ENCODE results near the gene RASL11A. TPM values are rescaled to one million over a fixed set of nuclear protein-coding genes. Genes with fewer than 3 reads are reported as not detected.

Gene RASL11A
- total and polyA plus RNA-seq, 2 of the 8 experiments (the other 6 are each of a cell fraction or from before 2014, with no cell fraction given), result 2.9 to 6.8 TPM

DNA sequence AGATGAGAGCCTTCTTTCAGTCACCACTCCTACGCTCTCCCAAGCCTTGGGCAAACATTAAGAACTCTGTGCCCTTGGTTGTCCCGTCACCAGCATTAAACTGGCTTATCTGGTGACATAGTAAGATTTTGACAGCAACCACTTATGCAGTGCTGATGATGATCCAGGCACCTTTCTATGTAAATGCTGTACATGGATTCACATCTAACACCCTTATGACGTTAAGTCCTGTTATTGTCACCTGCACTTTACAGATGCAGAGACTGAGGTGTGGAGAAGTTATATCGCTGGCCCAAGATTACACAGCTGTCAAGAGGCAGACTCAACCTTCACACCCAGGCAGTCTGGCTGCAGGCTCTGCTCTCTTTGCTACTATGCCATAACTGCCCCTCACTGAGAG lies 25.0 kb downstream of the RASL11A start:
- no peak for FAIRE-seq
- POLR2A ChIA-PET (ENCODE audit: partially characterized antibody), result no interaction called here
- H3K36me3 ChIP-seq (ENCODE audit: control insufficient read depth in 2 of 4, insufficient read depth in 4 of 4, low read length in 3 of 4), result no peaks in the 10 kb centered on the region

More for the DNA sequence above, 25.0 kb downstream of the RASL11A start:
- Histone ChIP-seq H3K4me1 (replicated peaks in 1 of 4; ENCODE audit: control insufficient read depth in 3 of 4, insufficient read depth in 4 of 4, low read length in 3 of 4) (no peaks in the 10 kb centered on the region), H2BK5ac (ENCODE audit: low read depth, low read length) (no peak overlapping the region), H2AK5ac (ENCODE audit: low read depth, low read length) (no peak overlapping the region), H4K8ac (ENCODE audit: extremely low read depth, insufficient read depth, low read length) (no peak overlapping the region), H3K4me3 (ENCODE audit: extremely low read depth in 1 of 4, insufficient read depth in 2 of 4, low read depth in 3 of 4, low read length in 4 of 4) (no peak overlapping the region), H2BK15ac (ENCODE audit: low read length) (no peak overlapping the region), H3K27ac (ENCODE audit: low read depth, low read length) (no peak overlapping the region), H3K14ac (ENCODE audit: insufficient read length) (no peak overlapping the region), H3K9ac (replicated peaks in 1 of 4; ENCODE audit: extremely low read depth in 1 of 4, low read depth in 3 of 4, low read length in 3 of 4) (no peak overlapping the region), H3K79me2 (ENCODE audit: control insufficient read depth in 1 of 2, insufficient read depth in 2 of 2, low read length in 2 of 2) (no peaks in the 10 kb centered on the region), H3K23ac (ENCODE audit: insufficient read length) (no peak overlapping the region), H2BK120ac (replicated peaks; ENCODE audit: low read depth, low read length) (no peak overlapping the region), H2AFZ (ENCODE audit: low read length) (no peak overlapping the region), H3K27me3 (replicated peaks in 1 of 4; ENCODE audit: control insufficient read depth in 3 of 4, extremely low read depth in 1 of 4, insufficient read depth in 3 of 4, low read length in 3 of 4) (no peaks in the 10 kb centered on the region), H3K23me2 (ENCODE audit: low read depth, low read length) (no peaks in the 10 kb centered on the region), H2BK12ac (ENCODE audit: low read depth, low read length) (no peak overlapping the region), H3K4me2 (ENCODE audit: insufficient read depth in 1 of 2, low read depth in 2 of 2, low read length in 2 of 2) (no peak overlapping the region), H2BK20ac (ENCODE audit: low read length) (no peak overlapping the region), H4K20me1 (replicated peaks in 1 of 2; ENCODE audit: control insufficient read depth in 1 of 2, insufficient read depth in 2 of 2, low read length in 2 of 2) (no peaks in the 10 kb centered on the region), H3K4ac (replicated peaks; ENCODE audit: insufficient read length, low read depth, low read length) (no peak overlapping the region), H3K56ac (replicated peaks; ENCODE audit: insufficient read length, low read depth, low read length) (no peak overlapping the region), H3K9me3 (ENCODE audit: insufficient read depth in 2 of 2, low read depth in 1 of 2, low read length in 1 of 2) (no peaks in the 10 kb centered on the region), H3K18ac (ENCODE audit: extremely low read depth, low read length) (no peak overlapping the region), H4K91ac (replicated peaks; ENCODE audit: insufficient read length, low read length) (no peak overlapping the region), H3K79me1 (ENCODE audit: low read depth, low read length) (no peaks in the 10 kb centered on the region), H4K5ac (ENCODE audit: insufficient read length, low read depth, low read length) (no peak overlapping the region)
- DNase-seq (ENCODE audit: low read depth in 1 of 2, low spot score in 2 of 2), result no peak
- TF ChIP-seq SP4 (IDR thresholded peaks at IDR 0.05; ENCODE audit: low read length) (no peak), POLR2A (IDR thresholded peaks at IDR 0.05; ENCODE audit: control extremely low read depth in 1 of 2, low read depth in 2 of 2, low read length in 2 of 2) (no peak)
- CTCF ChIA-PET (ENCODE audit: partially characterized antibody), result interaction anchor here (0.7 to 2.9 kb wide), 4 partner anchors 11 to 256 kb away, joined by 4 to 10 read pairs (median 5); no protein-coding TSS in a partner anchor
- WGBS, 2 experiments (ENCODE audit: extremely low coverage in 1 of 2, insufficient coverage in 1 of 2, insufficient read length in 1 of 2, insufficient replicate concordance in 2 of 2, low coverage in 1 of 2, low lambda C conversion rate in 2 of 2, missing lambda C conversion rate in 1 of 2), result 90% methylated on average over 4 of the region's 4 CpGs; no CpG with 5 or more reads in 1 of the 2 experiments

Data from H1 (cell line).